ENCODE measurements around the gene ARHGAP27.

GRCh38 chr17:45440161-45440778 is 7.6 kb upstream of the ARHGAP27 start:
- TF ChIP-seq CTCF (IDR thresholded peaks at IDR 0.05) (no peak), POLR2AphosphoS5 (IDR thresholded peaks at IDR 0.05) (no peak), POLR2A (IDR thresholded peaks at IDR 0.05) (no peak), EP300 (IDR thresholded peaks at IDR 0.05; ENCODE audit: low read depth) (no peak)
